OCI-LY1 (cell line): ENCODE measurements around the gene SOX9.

ENCODE experiments used
- H2AFZ ChIP-seq: fragments of 200-600 bp; sonication (generic), shearing (Covaris generic); 2 replicates; pipeline ENCODE4 v1.6.0; 2014; ENCODE audit warnings: antibody characterized with exemption, mild to moderate bottlenecking, low read length
- H3F3A ChIP-seq: fragments of 200-600 bp; sonication (generic), shearing (Covaris generic); 2 replicates; pipeline ENCODE4 v1.6.0; 2014; ENCODE audit warnings: mild to moderate bottlenecking, antibody characterized with exemption, low read length, moderate library complexity; ENCODE audit not compliant: insufficient read depth
- H3K27ac ChIP-seq: fragments of 200-600 bp; sonication (generic); 2 replicates; pipeline ENCODE4 v1.5.1; 2014; ENCODE audit warnings: low read length, mixed run types, mild to moderate bottlenecking, low read depth; ENCODE audit not compliant: poor library complexity, severe bottlenecking
- H3K27me3 ChIP-seq: fragments of 200-600 bp; sonication (generic); 2 replicates; pipeline ENCODE4 v1.6.0; 2014; ENCODE audit warnings: antibody characterized with exemption, mild to moderate bottlenecking, low read length, moderate library complexity; ENCODE audit not compliant: insufficient read depth
- H3K36me3 ChIP-seq: fragments of 200-600 bp; sonication (generic); 2 replicates; pipeline ENCODE4 v1.6.1; 2014; ENCODE audit warnings: mild to moderate bottlenecking, antibody characterized with exemption, low read length, moderate library complexity, mixed read lengths; ENCODE audit not compliant: insufficient read depth
- H3K4me1 ChIP-seq: fragments of 200-600 bp; sonication (generic); 2 replicates; pipeline ENCODE4 v1.5.1; 2014; ENCODE audit warnings: mild to moderate bottlenecking, low read length, moderate library complexity; ENCODE audit not compliant: insufficient read depth, severe bottlenecking
- H3K4me2 ChIP-seq: fragments of 200-600 bp; sonication (generic), shearing (Covaris generic); 2 replicates; pipeline ENCODE4 v1.6.1; 2014; ENCODE audit warnings: low read length
- H3K4me3 ChIP-seq: fragments of 200-600 bp; sonication (generic); 2 replicates; pipeline ENCODE4 v1.5.1; 2014; ENCODE audit warnings: low read length, low read depth, mild to moderate bottlenecking, mixed read lengths; ENCODE audit not compliant: poor library complexity, severe bottlenecking
- H3K79me2 ChIP-seq: fragments of 200-600 bp; shearing (Covaris generic); 2 replicates; pipeline ENCODE4 v1.6.1; 2016; ENCODE audit warnings: mixed run types, low read length, mixed read lengths; ENCODE audit not compliant: insufficient read depth
- H3K9ac ChIP-seq: fragments of 200-600 bp; sonication (generic), shearing (Covaris generic); 2 replicates; pipeline ENCODE4 v1.6.1; 2014; ENCODE audit warnings: mild to moderate bottlenecking, low read length, mixed read lengths
- H3K9me2 ChIP-seq: fragments of 200-600 bp; sonication (generic), shearing (Covaris generic); 2 replicates; pipeline ENCODE4 v1.6.1; 2014; ENCODE audit warnings: low read depth, mild to moderate bottlenecking, low read length, mixed read lengths
- H3K9me3 ChIP-seq: fragments of 200-600 bp; shearing (Covaris generic); 2 replicates; pipeline ENCODE4 v1.6.1; 2014; ENCODE audit warnings: low read length, mixed read lengths
- H4K20me1 ChIP-seq: fragments of 200-600 bp; sonication (generic), shearing (Covaris generic); 2 replicates; pipeline ENCODE4 v1.6.0; 2016; ENCODE audit warnings: mild to moderate bottlenecking, low read length; ENCODE audit not compliant: insufficient read depth
- EZH2 ChIP-seq: fragments of 200-600 bp; sonication (generic), shearing (Covaris generic); IDR thresholded peaks from 2 replicates; pipeline ENCODE4 v1.8.0; 2017; ENCODE audit warnings: borderline replicate concordance, mixed run types, mild to moderate bottlenecking, antibody characterized with exemption, low read length, moderate library complexity, mixed read lengths
- TF ChIP-seq, protein P1 (sequence below): fragments of 200-600 bp; sonication (generic), shearing (Covaris generic); IDR thresholded peaks from 2 replicates; pipeline ENCODE4 v1.5.1; 2017; ENCODE audit warnings: mild to moderate bottlenecking, antibody characterized with exemption, low read length, moderate library complexity, mixed read lengths

The SOX9 gene

GRCh38 chr17:72150632-72151460 is 30.0 kb downstream of the SOX9 start:
- H3K27ac ChIP-seq = no peak overlapping the region
- H2AFZ ChIP-seq = no peak overlapping the region
- H3K9ac ChIP-seq = no peak overlapping the region

GRCh38 chr17:72151565-72152386 is 31.0 kb downstream of the SOX9 start:
- Histone ChIP-seq H3K27ac (no peak overlapping the region), H3F3A (no peaks in the 10 kb centered on the region), H3K79me2 (no peaks in the 10 kb centered on the region), H3K9ac (no peak overlapping the region), H3K36me3 (no peaks in the 10 kb centered on the region), H4K20me1 (no peaks in the 10 kb centered on the region), H3K27me3 (no peaks in the 10 kb centered on the region), H2AFZ (no peak overlapping the region), H3K9me2 (no peaks in the 10 kb centered on the region), H3K4me2 (no peak overlapping the region), H3K9me3 (no peaks in the 10 kb centered on the region), H3K4me1 (no peaks in the 10 kb centered on the region), H3K4me3 (no peak overlapping the region)
- TF ChIP-seq, protein P1, sequence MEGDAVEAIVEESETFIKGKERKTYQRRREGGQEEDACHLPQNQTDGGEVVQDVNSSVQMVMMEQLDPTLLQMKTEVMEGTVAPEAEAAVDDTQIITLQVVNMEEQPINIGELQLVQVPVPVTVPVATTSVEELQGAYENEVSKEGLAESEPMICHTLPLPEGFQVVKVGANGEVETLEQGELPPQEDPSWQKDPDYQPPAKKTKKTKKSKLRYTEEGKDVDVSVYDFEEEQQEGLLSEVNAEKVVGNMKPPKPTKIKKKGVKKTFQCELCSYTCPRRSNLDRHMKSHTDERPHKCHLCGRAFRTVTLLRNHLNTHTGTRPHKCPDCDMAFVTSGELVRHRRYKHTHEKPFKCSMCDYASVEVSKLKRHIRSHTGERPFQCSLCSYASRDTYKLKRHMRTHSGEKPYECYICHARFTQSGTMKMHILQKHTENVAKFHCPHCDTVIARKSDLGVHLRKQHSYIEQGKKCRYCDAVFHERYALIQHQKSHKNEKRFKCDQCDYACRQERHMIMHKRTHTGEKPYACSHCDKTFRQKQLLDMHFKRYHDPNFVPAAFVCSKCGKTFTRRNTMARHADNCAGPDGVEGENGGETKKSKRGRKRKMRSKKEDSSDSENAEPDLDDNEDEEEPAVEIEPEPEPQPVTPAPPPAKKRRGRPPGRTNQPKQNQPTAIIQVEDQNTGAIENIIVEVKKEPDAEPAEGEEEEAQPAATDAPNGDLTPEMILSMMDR = no peak
- no peak for TF ChIP-seq EZH2

More at GRCh38 chr17:72150632-72151460, 30.0 kb downstream of the SOX9 start:
- Histone ChIP-seq H3F3A (no peaks in the 10 kb centered on the region), H3K4me3 (no peak overlapping the region), H3K9me3 (no peaks in the 10 kb centered on the region), H3K4me1 (no peaks in the 10 kb centered on the region), H3K4me2 (no peak overlapping the region), H3K79me2 (no peaks in the 10 kb centered on the region), H4K20me1 (no peaks in the 10 kb centered on the region), H3K9me2 (no peaks in the 10 kb centered on the region), H3K36me3 (no peaks in the 10 kb centered on the region), H3K27me3 (no peaks in the 10 kb centered on the region)
- TF ChIP-seq, protein P1 = no peak
- no peak for TF ChIP-seq EZH2

DNA sequence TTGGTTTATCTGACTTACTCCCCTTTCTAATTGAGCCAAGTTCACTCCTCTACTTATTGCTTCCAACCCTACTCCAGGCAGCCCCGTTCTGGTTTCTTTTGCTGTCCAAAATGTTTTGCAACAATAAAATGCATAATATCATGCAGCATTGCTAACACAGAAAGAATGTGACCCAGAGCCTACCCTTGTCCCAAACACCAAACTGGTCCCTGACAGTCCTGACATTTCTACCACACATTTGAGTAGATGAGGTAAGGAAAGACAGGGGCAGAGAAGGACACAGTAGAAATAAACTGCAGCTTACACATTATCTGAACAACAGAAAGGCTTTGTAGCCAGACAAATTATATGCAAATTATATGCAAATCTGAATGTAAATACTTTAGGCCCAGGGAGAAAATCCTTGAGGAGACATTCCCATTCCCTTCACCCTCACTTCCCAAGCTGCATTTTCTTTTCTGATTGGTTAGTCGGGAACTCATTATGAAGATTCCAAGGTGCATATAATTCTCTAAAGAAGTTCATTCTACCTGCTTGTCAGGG is 31.6 kb downstream of the SOX9 start:
- no peaks in the 10 kb centered on the region for H3K9me3 ChIP-seq
- H3K4me2 ChIP-seq = no peak overlapping the region
- H3K9me2 ChIP-seq = no peaks in the 10 kb centered on the region
- H3K4me3 ChIP-seq = no peak overlapping the region
- H3K4me1 ChIP-seq = no peaks in the 10 kb centered on the region
- no peaks in the 10 kb centered on the region for H3K79me2 ChIP-seq
- H3K9ac ChIP-seq = no peak overlapping the region
- H3F3A ChIP-seq = no peaks in the 10 kb centered on the region
- no peaks in the 10 kb centered on the region for H4K20me1 ChIP-seq
- no peak for TF ChIP-seq EZH2
- TF ChIP-seq, protein P1 = no peak
- no peaks in the 10 kb centered on the region for H3K36me3 ChIP-seq
- no peak overlapping the region for H2AFZ ChIP-seq
- no peaks in the 10 kb centered on the region for H3K27me3 ChIP-seq
- no peak overlapping the region for H3K27ac ChIP-seq
